Neural crest cell (in vitro differentiated cells): ENCODE results near the gene DNER. TPM values are rescaled to one million over a fixed set of nuclear protein-coding genes. Genes with fewer than 3 reads are reported as not detected.

Experiments
- DNase-seq: peaks from one replicate; pipeline ENCODE4 v3.0.0; 2021; ENCODE audit warnings: low read depth, mixed read lengths, low spot score
- H3K27ac Mint-ChIP-seq: one replicate; pipeline ENCODE4 v1.8.0; 2021; ENCODE audit warnings: mild to moderate bottlenecking, mixed read lengths; ENCODE audit not compliant: unreplicated experiment
- H3K27me3 Mint-ChIP-seq: 2 replicates; pipeline ENCODE4 v1.8.0; 2021; ENCODE audit warnings: low read depth, mild to moderate bottlenecking, mixed read lengths
- H3K36me3 Mint-ChIP-seq: 2 replicates; pipeline ENCODE4 v1.8.0; 2021; ENCODE audit warnings: low read depth, mild to moderate bottlenecking, mixed read lengths
- H3K4me1 Mint-ChIP-seq: 2 replicates; pipeline ENCODE4 v1.8.0; 2021; ENCODE audit warnings: mixed read lengths
- H3K4me3 Mint-ChIP-seq: one replicate; pipeline ENCODE4 v1.8.0; 2021; ENCODE audit warnings: mild to moderate bottlenecking, mixed read lengths
- H3K9me3 Mint-ChIP-seq: 2 replicates; pipeline ENCODE4 v1.8.0; 2021; ENCODE audit warnings: mixed read lengths
- total RNA-seq: library from RNA; stranded (reverse); gene quantifications from 2 replicates; pipeline ENCODE4 v1.2.1, GENCODE V29; 2021
- TF ChIP-seq, protein P1 (sequence below): fragments of 200-600 bp; sonication (generic); conservative IDR thresholded peaks from 2 replicates; pipeline ENCODE4 v1.5.0; 2021; ENCODE audit warnings: antibody characterized with exemption, mild to moderate bottlenecking

Gene DNER
- total RNA-seq, 1 donor from 2014 or later, result 4.1 TPM

DNA sequence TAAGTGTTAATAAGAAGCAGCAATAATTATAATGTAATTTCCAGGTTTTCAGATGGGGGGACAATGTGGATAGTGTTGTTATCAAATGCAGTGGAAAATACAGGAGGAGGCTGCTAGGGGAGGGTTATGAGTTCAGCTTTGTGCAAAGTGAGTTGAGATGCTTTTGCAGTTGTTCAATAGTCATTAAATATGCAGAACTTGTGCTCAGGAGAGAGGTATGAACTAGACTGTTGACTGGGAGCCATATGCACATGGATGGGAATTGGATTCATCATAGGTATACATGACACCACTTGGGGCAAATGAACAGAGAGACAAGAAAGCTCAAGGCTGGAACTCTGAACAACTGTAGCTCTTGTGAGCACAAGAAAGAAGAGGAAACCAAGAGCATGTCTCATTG is 261.1 kb downstream of the DNER start:
- Mint-ChIP-seq H3K4me1 (no peaks in the 10 kb centered on the region), H3K9me3 (no peaks in the 10 kb centered on the region), H3K4me3 (no peak overlapping the region), H3K36me3 (no peaks in the 10 kb centered on the region), H3K27ac (no peak overlapping the region), H3K27me3 (no peaks in the 10 kb centered on the region)
- TF ChIP-seq, protein P1, sequence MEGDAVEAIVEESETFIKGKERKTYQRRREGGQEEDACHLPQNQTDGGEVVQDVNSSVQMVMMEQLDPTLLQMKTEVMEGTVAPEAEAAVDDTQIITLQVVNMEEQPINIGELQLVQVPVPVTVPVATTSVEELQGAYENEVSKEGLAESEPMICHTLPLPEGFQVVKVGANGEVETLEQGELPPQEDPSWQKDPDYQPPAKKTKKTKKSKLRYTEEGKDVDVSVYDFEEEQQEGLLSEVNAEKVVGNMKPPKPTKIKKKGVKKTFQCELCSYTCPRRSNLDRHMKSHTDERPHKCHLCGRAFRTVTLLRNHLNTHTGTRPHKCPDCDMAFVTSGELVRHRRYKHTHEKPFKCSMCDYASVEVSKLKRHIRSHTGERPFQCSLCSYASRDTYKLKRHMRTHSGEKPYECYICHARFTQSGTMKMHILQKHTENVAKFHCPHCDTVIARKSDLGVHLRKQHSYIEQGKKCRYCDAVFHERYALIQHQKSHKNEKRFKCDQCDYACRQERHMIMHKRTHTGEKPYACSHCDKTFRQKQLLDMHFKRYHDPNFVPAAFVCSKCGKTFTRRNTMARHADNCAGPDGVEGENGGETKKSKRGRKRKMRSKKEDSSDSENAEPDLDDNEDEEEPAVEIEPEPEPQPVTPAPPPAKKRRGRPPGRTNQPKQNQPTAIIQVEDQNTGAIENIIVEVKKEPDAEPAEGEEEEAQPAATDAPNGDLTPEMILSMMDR, result no peak
- no peak for DNase-seq

DNA sequence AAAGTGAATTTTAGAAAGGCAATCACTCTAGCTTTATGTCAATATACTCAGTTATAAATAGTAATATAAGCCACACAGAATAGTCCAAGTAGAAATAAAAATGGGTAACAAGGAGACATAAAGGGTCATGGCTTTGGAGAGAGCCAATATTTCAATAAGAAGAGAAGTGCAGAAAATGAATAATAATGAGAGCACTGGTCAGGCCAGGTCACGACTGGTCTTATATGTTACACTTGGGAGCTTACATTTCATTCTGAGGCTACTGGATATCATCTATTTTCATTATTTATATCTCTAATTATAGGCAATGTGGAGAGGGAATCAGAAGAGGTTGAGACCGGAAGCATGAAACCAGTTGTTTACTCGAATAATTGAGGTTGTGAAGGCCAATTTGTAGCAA is 262.5 kb downstream of the DNER start:
- H3K36me3 Mint-ChIP-seq, result no peaks in the 10 kb centered on the region
- no peak for DNase-seq
- H3K27ac Mint-ChIP-seq, result no peak overlapping the region
- TF ChIP-seq, protein P1, result no peak
- no peak overlapping the region for H3K4me3 Mint-ChIP-seq
- H3K27me3 Mint-ChIP-seq, result no peaks in the 10 kb centered on the region
- H3K4me1 Mint-ChIP-seq, result no peaks in the 10 kb centered on the region
- no peaks in the 10 kb centered on the region for H3K9me3 Mint-ChIP-seq

DNA sequence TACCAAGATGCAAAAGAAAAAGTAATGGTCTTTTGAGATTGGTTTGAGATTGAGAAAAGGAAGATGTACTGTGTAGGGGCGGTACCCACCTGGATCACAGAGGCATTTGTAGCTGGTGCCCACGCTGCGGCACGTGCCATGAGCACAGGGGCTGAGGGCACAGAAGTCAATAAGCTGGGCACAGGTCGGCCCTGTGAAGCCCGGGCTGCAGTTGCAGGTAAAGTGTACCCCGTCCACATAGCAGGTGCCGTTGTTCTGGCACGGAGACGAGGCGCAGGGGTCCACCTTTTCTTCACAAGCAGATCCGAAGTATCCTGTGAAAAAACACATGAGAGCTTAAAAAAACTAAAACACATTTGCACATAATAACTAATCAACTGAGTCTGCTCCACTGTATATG is 267.1 kb downstream of the DNER start:
- Mint-ChIP-seq H3K36me3 (no peaks in the 10 kb centered on the region), H3K4me3 (no peak overlapping the region), H3K9me3 (no peaks in the 10 kb centered on the region), H3K27me3 (no peaks in the 10 kb centered on the region), H3K27ac (no peak overlapping the region), H3K4me1 (peaks cover 7% of the 10 kb centered on the region)
- TF ChIP-seq, protein P1, result no peak
- no peak for DNase-seq

DNA sequence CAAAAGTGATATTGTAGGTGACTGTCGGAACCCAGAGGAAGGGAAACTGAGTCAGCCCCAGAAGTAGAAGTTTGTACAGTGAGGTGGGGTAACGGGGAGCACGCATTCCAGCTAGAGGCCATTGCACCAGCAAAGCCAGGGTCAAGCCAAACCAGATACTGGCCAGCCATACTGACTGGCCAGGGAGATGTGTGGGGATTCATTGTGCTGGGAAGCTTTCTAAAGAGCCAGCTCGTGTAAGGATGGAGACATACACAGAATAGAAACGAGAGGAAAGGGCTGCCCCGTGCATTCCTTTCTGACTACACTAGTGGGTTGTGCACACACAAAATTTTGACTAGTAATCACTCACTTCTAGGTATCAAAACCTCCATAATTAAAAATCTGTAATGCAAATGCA is 268.0 kb downstream of the DNER start:
- no peaks in the 10 kb centered on the region for H3K9me3 Mint-ChIP-seq
- H3K4me1 Mint-ChIP-seq, result peaks cover 7% of the 10 kb centered on the region
- no peaks in the 10 kb centered on the region for H3K27me3 Mint-ChIP-seq
- no peak overlapping the region for H3K27ac Mint-ChIP-seq
- TF ChIP-seq, protein P1, result no peak
- H3K4me3 Mint-ChIP-seq, result no peak overlapping the region
- no peaks in the 10 kb centered on the region for H3K36me3 Mint-ChIP-seq
- no peak for DNase-seq

DNA sequence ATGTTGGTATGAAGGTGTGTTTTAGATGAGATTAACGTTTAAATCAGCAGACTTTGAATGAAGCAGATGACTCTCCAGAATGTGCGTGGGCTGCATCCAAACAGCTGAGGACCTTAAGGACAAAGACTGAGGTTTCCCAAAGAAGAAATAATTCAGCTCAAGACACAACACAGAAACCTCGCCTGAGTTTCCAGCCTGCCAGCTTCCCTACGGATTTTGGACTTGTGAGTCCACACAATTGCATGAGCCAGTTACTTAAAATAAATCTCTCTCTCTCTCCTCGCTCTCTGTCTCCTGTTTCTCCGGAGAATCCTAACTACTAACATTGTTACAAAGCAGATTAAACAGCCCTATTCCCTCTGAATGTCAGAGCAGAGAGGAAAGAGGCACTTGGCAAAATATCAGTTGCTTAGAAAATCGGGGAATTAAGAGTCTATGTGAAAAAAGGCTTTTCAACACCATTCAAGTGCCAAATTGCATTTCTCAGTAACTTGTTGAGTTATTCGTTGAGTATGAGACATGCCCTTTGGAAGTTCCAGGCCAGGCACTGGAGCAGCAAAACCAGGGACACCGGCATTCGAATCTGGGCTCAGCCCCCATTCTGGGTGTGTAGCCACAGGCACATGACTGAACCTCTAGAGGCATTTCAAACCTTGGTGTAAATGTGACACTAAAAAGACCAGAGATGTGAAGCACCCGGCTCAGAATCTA is 268.7 kb downstream of the DNER start:
- H3K4me3 Mint-ChIP-seq, result no peak overlapping the region
- peak overlapping the region; percentile 32 for H3K27ac Mint-ChIP-seq
- TF ChIP-seq, protein P1, result no peak
- H3K36me3 Mint-ChIP-seq, result no peaks in the 10 kb centered on the region
- H3K9me3 Mint-ChIP-seq, result peaks cover 3% of the 10 kb centered on the region
- peaks cover 4% of the 10 kb centered on the region for H3K27me3 Mint-ChIP-seq
- DNase-seq, result no peak
- peaks cover 7% of the 10 kb centered on the region for H3K4me1 Mint-ChIP-seq
